ENCODE measurements around the gene EEIG2.

GRCh38 chr1:108553905-108554304 lies 6.0 kb upstream of the EEIG2 start:
- TF ChIP-seq CTCF (IDR thresholded peaks at IDR 0.05) = no peak
- no peak for TF ChIP-seq POLR2A (IDR thresholded peaks at IDR 0.05)

Data from adrenal gland (tissue), 5 donors.